ENCODE data around the gene IRF8. TPM values are rescaled to one million over a fixed set of nuclear protein-coding genes. Genes with fewer than 3 reads are reported as not detected.

The IRF8 gene
- total RNA-seq, 1 experiment from 2014 or later: 29.5 TPM

DNA sequence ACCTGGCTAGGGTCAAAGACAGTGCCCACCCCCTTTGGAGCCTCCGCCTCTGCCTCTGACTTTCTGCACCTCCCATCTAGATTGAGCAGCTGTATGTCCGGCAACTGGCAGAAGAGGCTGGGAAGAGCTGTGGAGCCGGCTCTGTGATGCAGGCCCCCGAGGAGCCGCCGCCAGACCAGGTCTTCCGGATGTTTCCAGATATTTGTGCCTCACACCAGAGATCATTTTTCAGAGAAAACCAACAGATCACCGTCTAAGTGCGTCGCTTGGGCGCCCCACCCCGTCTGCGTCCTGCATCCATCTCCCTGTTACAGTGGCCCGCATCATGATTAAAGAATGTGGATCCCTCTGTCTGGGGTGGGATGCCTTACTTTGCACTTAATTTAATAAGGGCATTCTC lies 22.1 kb downstream of the IRF8 start:
- no peak overlapping the region for H3K27ac Mint-ChIP-seq (ENCODE audit: unreplicated experiment)
- TF ChIP-seq CTCF (IDR thresholded peaks at IDR 0.05; ENCODE audit: insufficient read depth in 1 of 2, low read depth in 1 of 2, low read length in 1 of 2, severe bottlenecking in 1 of 2, unreplicated experiment in 1 of 2): no peak
- H3K9me3 Mint-ChIP-seq (ENCODE audit: unreplicated experiment): no peaks in the 10 kb centered on the region
- ChIA-PET CTCF (no interaction called here), POLR2A (no interaction called here)
- H3K9me3 ChIP-seq: no peaks in the 10 kb centered on the region
- H3K36me3 ChIP-seq (ENCODE audit: control insufficient read depth, insufficient read depth, low read length): peaks cover 2% of the 10 kb centered on the region; the same call in 1 of the 2 replicates
- peaks cover 22% of the 10 kb centered on the region for H3K4me1 ChIP-seq
- intact Hi-C loops (cut with micrococcal nuclease; ENCODE audit: unreplicated experiment): no loop called here
- no TSS peak for BruUV-seq (replicated peaks)
- no peak for DNase-seq
- H3K27me3 Mint-ChIP-seq (ENCODE audit: insufficient read depth, unreplicated experiment): no peaks in the 10 kb centered on the region
- H3K4me3 Mint-ChIP-seq (ENCODE audit: unreplicated experiment): no peak overlapping the region
- H3K4me1 Mint-ChIP-seq (ENCODE audit: low read depth, unreplicated experiment): peaks cover 7% of the 10 kb centered on the region
- H3K27me3 ChIP-seq (replicated peaks; ENCODE audit: control insufficient read depth, insufficient read depth, low read length): no peaks in the 10 kb centered on the region
- H3K4me3 ChIP-seq (ENCODE audit: low read depth, low read length): no peak overlapping the region
- peaks cover 6% of the 10 kb centered on the region for H3K36me3 Mint-ChIP-seq (ENCODE audit: insufficient read depth, unreplicated experiment)

DNA sequence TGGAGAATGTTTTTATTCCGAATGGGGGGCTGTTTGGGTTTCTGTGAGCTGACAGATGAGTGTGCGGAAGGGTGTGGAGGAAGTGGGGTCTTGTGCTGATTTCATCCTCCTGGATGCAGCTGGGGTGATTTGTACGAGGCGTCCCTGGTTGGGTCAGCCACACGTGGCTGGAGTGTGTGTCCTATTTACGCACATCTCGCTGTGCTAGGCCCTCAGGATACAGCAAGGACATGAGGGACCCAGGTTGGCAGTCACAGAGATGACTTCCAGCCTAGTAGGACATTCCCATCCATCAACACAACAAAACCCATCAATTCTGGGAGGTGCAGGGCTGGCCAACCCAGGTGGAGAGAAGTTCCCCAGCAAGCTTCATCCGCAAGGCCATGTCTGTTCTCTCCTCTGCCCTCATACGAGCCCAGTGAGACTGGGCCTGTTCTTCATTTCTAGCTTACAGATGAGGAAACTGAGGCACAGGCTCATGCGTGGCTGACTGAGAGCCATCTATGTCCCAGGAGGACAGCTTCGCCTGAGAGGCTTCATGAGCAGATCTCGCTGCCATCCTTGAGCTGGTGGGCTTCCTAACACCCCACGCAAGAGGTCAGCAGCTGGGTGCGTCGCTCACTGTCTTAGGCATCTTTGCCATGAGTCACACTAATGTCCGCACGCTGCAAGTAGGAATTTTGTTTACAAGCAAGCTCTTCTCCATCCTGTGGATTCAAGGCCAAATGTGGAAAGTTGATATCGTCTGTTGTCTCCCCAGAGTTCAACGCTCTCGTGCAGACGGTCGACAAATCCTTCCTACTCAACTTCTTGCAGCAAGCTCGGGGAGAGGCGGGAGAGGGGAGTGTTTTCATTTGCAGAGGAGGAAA lies 24.4 kb downstream of the IRF8 start:
- BruUV-seq (replicated peaks): no TSS peak
- H3K4me3 Mint-ChIP-seq (ENCODE audit: unreplicated experiment): no peak overlapping the region
- ChIA-PET CTCF (interaction anchor here (0.7 kb wide), 1 partner anchor 23 kb away, joined by 3 read pairs; no protein-coding TSS in a partner anchor), POLR2A (no interaction called here)
- no peak for TF ChIP-seq CTCF (IDR thresholded peaks at IDR 0.05; ENCODE audit: insufficient read depth in 1 of 2, low read depth in 1 of 2, low read length in 1 of 2, severe bottlenecking in 1 of 2, unreplicated experiment in 1 of 2)
- H3K27ac Mint-ChIP-seq (ENCODE audit: unreplicated experiment): no peak overlapping the region
- Histone ChIP-seq H3K4me3 (ENCODE audit: low read depth, low read length) (no peak overlapping the region), H3K4me1 (peaks cover 14% of the 10 kb centered on the region), H3K27me3 (replicated peaks; ENCODE audit: control insufficient read depth, insufficient read depth, low read length) (no peaks in the 10 kb centered on the region), H3K36me3 (ENCODE audit: control insufficient read depth, insufficient read depth, low read length) (peaks cover 2% of the 10 kb centered on the region; the same call in 1 of the 2 replicates), H3K9me3 (no peaks in the 10 kb centered on the region)
- H3K36me3 Mint-ChIP-seq (ENCODE audit: insufficient read depth, unreplicated experiment): no peaks in the 10 kb centered on the region
- no peak for DNase-seq
- no peaks in the 10 kb centered on the region for H3K9me3 Mint-ChIP-seq (ENCODE audit: unreplicated experiment)
- intact Hi-C loops (cut with micrococcal nuclease; ENCODE audit: unreplicated experiment): no loop called here
- H3K4me1 Mint-ChIP-seq (ENCODE audit: low read depth, unreplicated experiment): no peaks in the 10 kb centered on the region
- H3K27me3 Mint-ChIP-seq (ENCODE audit: insufficient read depth, unreplicated experiment): no peaks in the 10 kb centered on the region

DNA sequence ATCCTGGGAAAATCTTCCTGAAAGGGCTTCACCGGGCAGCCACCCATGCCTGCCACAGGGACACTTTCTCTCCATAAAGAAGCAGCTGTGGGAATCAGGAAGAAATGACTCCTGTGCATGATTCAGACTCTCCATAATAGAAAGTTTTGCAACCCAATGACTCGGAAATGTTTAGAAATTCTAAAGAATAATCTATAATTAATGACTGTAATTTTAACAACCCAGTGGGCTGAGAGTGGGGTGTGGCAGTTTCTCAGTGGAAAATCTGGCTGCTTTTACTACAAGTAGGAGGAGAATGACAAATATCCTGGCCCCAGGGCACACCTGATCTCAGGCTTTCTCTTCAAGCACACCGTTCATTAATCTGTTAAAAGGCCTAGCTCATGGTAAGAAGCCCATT lies 25.7 kb downstream of the IRF8 start:
- Mint-ChIP-seq H3K27me3 (ENCODE audit: insufficient read depth, unreplicated experiment) (no peaks in the 10 kb centered on the region), H3K27ac (ENCODE audit: unreplicated experiment) (no peak overlapping the region), H3K4me1 (ENCODE audit: low read depth, unreplicated experiment) (peaks cover 4% of the 10 kb centered on the region), H3K36me3 (ENCODE audit: insufficient read depth, unreplicated experiment) (no peaks in the 10 kb centered on the region), H3K9me3 (ENCODE audit: unreplicated experiment) (no peaks in the 10 kb centered on the region), H3K4me3 (ENCODE audit: unreplicated experiment) (no peak overlapping the region)
- intact Hi-C loops (cut with micrococcal nuclease; ENCODE audit: unreplicated experiment): loop anchor here (5.0 kb wide), 1 partner anchor 53 kb away; no protein-coding TSS in a partner anchor
- Histone ChIP-seq H3K9me3 (no peaks in the 10 kb centered on the region), H3K27me3 (replicated peaks; ENCODE audit: control insufficient read depth, insufficient read depth, low read length) (no peaks in the 10 kb centered on the region), H3K4me1 (peaks cover 18% of the 10 kb centered on the region), H3K4me3 (ENCODE audit: low read depth, low read length) (no peak overlapping the region), H3K36me3 (ENCODE audit: control insufficient read depth, insufficient read depth, low read length) (peaks cover 1% of the 10 kb centered on the region; the same call in 1 of the 2 replicates)
- no peak for DNase-seq
- no TSS peak for BruUV-seq (replicated peaks)
- no peak for TF ChIP-seq CTCF (IDR thresholded peaks at IDR 0.05; ENCODE audit: insufficient read depth in 1 of 2, low read depth in 1 of 2, low read length in 1 of 2, severe bottlenecking in 1 of 2, unreplicated experiment in 1 of 2)
- POLR2A ChIA-PET: no interaction called here
- CTCF ChIA-PET: interaction anchor here (1.3 kb wide), 1 partner anchor 91 kb away, joined by 3 read pairs; no protein-coding TSS in a partner anchor

Data from Caco-2 (cell line).